GM18502 (cell line): Measurements from ENCODE around the gene PSENEN.

Experiments used
- ATAC-seq: cut with Tn5 transposase; IDR thresholded peaks from one replicate; pipeline ENCODE4 v1.9.1; 2021; ENCODE audit warnings: mild to moderate bottlenecking; ENCODE audit not compliant: unreplicated experiment, poor library complexity

PSENEN gene

GRCh38 chr19:35732540-35733179 lies 12.8 kb upstream of the PSENEN start:
- no peak for ATAC-seq

DNA sequence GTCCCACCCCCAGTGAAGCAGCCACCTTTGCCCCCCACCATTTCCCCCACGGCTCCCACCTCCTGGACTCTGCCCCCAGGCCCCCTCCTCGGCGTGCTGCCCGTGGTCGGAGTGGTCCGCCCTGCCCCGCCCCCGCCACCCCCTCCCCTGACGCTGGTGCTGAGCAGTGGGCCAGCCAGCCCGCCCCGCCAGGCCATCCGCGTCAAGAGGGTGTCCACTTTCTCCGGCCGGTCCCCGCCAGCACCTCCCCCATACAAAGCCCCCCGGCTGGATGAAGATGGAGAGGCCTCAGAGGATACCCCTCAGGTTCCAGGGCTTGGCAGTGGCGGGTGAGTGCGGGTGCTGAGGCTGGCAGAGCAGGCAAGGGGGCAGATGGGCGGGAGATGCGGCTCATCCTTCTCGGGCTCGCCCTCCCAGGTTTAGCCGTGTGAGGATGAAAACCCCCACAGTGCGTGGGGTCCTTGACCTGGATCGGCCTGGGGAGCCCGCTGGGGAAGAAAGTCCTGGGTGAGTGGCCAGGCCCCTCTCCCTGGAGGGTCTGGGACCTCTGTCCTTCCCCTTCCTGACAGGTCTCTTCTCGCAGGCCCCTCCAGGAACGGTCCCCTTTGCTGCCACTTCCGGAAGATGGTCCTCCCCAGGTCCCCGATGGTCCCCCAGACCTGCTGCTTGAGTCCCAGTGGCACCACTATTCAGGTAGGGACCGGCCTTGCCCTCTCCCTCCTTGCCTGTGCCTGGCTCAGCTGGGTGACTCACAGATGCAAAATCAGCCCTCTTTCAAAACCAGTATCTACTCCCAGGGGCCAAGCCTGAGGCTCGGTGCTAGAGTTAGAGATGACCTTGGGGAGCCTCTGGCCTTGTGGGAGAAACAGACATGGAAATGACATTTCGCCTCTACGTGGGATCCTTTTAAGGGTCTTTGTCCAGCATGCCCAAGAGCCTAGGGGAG lies 12.0 kb upstream of the PSENEN start:
- no peak for ATAC-seq

GRCh38 chr19:35734273-35734672 lies 11.2 kb upstream of the PSENEN start:
- no peak for ATAC-seq

GRCh38 chr19:35734889-35735288 lies 10.6 kb upstream of the PSENEN start:
- ATAC-seq = no peak

DNA sequence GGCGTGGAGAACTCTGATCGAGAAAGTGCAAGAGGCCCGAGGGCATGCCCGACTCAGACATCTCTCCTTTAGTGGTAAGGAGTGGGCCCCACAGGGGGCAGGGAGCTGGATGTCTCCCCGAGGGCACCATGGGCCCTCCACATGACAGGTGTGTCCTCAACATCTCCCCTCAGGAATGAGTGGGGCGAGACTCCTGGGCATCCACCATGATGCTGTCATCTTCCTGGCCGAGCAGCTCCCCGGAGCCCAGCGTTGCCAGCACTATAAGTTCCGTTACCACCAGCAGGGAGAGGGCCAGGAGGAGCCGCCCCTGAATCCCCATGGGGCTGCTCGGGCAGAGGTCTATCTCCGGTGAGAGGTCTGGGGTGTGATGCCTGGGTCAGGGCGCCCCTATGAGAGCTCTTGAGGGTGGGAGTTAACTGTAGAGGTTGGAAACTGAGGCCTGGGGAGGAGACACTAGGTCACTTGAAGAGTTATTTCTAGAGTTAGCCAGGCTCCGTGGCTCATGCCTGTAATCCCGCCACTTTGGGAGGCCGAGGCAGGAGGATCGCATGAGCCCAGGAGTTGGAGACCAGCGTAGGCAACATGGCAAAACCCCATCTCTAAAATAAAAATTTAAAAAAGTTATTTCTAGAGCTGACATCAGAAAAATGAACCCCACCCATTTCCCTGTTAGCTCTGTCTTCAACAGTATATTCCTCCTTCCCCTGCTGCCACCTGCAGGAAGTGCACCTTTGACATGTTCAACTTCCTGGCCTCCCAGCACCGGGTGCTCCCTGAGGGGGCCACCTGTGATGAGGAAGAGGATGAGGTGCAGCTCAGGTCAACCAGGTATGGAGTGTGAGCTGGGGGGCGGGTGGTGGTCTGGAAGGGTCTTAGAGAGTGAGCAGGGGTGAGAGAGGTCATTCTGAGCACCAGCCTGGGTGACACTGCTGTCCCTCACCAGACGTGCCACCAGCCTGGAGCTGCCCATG lies 8.3 kb upstream of the PSENEN start:
- ATAC-seq = no peak

- ATAC-seq = no peak
Observed at GRCh38 chr19:35738021-35738886, 7.2 kb upstream of the PSENEN start.

DNA sequence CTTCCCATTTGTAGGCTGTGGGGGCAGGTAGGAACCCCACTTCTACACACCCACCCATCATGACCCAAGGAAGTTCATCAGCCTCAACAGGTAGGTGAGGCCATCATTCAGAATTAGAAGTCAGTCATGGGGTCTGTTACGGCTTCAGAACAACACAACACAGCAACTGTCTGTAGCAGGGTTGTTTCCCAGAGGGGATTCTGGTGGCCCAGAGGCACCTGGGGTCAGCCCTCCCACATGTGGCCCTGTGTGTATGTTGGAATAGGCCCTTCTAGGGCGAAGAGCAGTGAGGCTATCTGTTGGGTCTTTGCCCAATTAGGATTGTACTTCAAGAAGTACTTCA lies 6.6 kb upstream of the PSENEN start:
- ATAC-seq = no peak

DNA sequence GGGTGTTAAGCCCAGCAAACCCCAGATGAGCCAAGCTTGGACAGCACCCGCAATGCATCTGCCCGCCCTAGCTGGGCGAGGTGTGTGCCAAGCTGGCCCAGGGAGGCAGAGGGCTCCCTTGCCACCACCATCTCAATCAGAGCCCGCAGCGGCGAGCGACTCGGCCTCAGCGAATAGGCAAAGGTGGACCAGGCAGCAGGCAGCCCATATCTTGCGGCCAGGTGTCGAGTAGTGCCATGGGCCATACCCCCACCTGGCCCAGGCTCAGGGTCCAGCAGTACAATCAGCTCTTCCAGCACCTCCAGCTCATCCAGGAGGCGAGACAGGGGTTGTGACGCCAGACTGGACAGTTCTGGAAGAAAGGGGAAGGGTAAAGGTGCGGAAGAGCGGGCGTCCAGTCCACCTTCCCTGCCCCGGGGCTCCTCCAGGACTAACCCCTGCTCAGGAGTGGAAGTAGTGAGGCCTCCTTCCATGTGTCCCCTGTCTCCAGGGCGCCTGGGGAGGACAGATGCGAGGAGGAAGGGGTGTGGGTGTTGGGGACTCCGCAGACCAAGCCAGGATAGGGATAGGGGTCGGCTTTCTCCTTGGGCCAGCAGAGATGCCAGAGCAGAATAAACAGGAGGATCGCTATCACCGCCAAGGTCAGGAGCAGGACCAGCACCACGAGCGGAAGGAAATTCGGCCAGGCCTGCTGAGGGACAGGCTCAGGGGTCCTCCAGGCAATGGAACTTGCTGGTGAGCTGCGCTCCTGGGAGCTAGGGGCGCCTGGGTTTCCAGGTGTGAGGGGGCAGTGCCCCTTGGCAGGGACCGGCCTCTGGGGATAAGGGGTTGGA lies 6.0 kb upstream of the PSENEN start:
- ATAC-seq = no peak

- ATAC-seq = peak; percentile 16
Observed at GRCh38 chr19:35740108-35740422, 5.4 kb upstream of the PSENEN start.

GRCh38 chr19:35740423-35741202 lies 4.8 kb upstream of the PSENEN start:
- peak; percentile 58 for ATAC-seq

DNA sequence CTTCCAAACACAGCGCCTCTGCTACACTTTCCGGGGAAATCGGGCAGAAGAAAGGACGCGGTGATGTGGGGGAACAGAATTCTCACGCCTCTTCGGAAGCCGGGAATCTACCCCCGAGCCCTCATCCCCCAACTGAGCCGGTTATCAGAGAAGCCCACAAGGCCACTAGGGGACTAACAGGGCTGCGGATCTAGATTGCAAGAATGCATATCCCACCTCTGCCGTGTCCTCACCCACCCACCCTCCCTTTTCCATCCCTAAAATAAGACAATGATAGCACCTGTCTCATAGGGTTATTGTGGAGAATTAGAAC lies 4.3 kb upstream of the PSENEN start:
- no peak for ATAC-seq

GRCh38 chr19:35742121-35742724 lies 3.2 kb upstream of the PSENEN start, which contains the start of gene IGFLR1:
TSS of gene IGFLR1 (minus strand) at chr19:35742452. CDS start at chr19:35741180, 1,272 bp downstream.
- ATAC-seq = no peak

DNA sequence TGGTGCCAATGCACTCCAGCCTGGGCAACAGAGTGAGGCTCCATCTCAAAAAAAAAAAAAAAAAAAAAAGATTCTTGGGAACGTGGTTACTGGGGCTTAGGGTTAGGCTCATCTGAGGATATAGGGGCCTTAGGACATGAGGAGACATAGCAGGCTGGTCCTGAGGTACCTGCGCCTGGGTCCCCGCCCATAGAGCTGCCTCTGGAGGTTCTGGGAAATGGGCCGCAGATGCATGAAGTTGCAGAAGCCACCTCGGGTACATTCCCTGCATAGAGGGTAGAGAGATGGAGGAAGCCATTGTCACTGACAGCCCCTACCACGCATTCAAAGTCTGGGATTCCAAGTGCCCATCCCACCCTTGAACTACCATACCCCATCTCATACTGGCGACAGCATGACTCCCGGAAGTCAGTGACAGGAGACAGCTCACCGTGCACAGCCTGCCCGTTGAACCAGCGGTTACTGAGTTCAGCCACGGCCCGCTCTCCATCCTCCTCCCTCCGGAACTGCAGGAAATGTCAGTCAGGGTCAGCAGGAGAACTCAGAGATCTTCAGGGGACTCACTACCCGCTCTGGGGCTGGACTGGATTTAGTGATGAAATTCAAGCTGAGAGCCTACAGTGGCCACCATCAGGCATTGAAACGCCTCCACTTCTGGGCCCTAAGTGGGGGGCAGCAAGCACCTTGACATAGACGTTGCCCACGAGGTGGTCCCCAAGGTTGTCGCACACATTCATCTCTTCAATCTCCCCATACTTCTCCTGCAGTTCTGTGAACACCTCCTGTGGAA lies 1.6 kb upstream of the PSENEN start:
- no peak for ATAC-seq

DNA sequence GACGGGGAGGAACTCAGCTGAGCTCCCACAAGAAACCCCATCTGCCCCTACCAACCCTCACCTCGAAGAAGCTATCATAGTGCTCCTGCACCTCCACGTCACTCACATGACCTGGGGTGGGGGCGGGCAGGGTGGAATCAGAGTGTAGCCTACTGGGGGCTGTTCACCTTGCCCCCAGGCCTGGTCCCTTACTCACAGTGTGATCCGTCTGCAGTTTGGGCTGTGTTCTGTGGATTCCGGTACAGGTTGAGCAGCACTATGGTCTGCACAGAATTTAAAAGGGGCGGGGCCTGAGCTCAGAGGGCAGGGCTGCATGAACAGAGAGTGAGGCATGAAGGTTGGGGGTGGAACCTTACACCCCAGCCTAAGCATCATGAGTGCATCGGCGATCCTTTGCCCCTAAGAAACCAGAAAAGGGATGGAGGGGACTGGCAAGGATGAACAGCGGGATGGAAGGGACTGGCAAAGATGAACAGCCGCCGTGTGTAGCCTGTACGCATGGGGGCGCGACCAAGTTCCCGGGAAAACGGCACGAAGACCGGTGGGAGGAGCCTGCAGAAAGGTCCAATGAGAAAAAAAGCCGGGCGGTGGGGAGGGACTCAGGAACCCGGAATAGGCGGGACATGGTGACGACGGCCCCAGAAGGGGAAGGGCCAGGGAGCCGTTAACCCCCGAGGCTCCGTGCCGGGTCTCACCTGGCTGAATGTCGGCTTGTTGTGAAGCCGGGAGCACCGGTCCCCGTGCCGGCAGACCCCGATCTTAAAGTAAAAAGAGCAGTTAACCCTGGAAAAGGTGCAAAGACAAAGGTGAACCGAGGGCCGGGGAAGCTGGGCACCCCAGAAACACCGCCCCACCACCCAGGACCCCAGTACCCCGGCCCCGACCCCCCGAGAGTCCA lies 772 bp upstream of the PSENEN start:
- peak; percentile 40 for ATAC-seq

GRCh38 chr19:35746087-35746462 lies 624 bp downstream of the PSENEN start:
- no peak for ATAC-seq

- no peak for ATAC-seq
Observed at GRCh38 chr19:35746531-35746930, 1.1 kb downstream of the PSENEN start.
